Hematopoietic multipotent progenitor cell treated with erythropoietin and hydrocortisone succinate and interleukin-3 and kit ligand, for 15 days (in vitro differentiated cells): ENCODE results near the gene ZNF8.
"Not testable (repeated sequence)": the region's sequence is repeated elsewhere in the genome, so short reads cannot be mapped to it uniquely, and the experiment has no call there.

Experiments used
- DNase-seq: peaks from one replicate; pipeline ENCODE4 v3.0.0-alpha.2; 2015; ENCODE audit warnings: low spot score

Gene ZNF8

DNA sequence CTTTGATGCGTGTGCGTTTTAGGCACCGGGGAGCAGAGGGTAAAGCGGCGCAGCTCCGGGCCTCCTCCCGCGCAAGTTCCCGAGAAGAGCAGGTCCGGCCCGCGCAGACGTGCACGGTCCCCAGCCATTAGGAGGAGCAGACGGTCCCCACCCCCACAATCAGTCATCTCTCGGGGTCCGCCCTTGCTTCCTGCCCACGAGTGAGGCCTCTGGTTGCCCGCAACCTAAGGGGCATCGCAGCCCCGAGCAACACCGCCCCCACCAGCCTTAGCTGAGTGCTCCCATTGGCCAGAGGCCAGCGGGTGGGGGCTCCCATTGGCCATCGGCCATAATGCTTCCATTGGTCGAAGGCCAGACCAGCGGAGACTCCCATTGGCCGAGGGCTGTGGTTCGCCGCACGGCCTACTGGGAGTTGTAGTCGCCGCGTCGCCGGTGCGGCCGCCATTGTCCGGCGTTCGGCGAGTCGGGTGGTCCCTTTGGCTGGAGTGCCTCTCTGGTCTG, at the start of gene ZNF8:
TSS of gene ZNF8 (plus strand) at position 415 of the 501 bp plus-strand sequence. CDS start 127 bp downstream, outside the sequence.
- peak; percentile 96 for DNase-seq

DNA sequence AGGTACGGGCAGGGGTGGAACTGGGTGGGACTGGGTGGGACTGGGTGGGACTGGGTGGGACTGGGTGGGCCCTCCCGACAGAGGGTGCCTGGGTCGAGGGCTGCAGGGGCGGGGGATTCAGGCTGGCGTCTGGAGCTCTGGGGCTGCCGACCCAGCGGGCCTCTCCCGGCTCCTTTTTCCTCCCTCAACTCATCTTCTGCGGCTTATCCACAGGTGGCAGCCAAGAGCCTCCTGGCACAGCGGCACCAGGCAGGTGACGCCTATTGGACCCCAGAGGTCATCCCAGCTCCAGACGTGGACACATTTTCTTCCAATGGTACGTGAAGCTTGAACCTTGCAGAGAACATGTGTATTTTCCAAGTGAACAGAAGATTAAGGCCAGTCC, 49.5 kb upstream of the ZNF8 start:
- DNase-seq = peak; percentile 31

DNA sequence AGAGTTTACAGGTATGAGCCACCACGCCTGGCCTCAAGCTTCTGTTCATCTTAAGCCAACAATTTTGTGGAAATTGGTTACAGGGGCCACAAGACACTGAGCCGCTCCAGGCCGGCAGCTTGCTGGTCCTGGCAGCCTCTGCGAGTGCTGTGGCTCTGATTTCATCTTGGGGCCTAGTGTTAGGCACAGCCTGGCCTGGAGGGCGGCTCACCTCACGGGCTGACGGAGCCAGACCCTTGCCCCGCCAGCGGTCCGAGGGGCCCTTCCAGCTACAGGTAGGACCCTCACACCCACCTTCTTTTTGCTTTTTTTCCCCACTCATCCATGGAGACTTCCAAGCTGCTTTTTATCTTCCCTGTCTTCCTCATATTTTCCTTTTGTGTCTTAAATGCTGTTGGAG, 41.4 kb upstream of the ZNF8 start:
- DNase-seq = no peak

DNA sequence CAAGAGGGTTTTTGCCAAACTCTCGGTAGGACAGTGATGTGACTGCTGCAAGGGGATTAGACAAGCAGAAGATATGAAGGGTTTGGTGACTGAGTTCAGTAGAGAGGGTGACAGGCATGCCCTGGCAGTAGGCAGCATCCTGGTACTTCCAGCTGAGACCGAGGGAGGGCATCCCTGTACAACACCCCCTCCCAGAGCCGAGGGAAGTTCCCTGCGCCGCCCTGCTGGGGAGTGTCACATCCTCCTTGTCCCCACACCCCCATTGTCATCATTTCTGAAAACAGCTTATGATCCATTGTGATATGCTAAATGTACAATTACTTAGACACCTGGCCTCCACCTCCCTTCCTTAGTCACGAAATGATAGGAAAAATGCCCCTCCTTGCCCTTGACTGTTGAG, 35.4 kb upstream of the ZNF8 start:
- no peak for DNase-seq

DNA sequence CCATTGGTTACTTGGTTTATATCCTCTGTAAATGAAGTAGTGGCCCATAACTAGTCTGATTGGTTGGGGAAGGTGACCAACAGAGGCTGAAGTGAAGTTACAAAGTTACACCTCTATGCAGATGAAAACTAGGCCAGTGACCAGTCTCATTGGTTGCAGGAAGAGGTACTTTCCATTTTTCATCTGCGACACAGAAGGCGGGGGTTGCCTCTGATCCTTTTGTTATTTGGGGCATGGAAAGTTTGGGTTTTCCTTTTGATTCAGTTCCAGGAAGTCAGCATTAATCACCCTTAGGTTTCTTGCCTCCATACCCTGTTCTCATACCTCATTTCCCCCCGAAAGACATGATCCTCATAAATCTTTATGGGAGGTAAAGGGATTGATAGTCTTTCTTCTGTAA, 29.9 kb upstream of the ZNF8 start:
- DNase-seq = no peak

DNA sequence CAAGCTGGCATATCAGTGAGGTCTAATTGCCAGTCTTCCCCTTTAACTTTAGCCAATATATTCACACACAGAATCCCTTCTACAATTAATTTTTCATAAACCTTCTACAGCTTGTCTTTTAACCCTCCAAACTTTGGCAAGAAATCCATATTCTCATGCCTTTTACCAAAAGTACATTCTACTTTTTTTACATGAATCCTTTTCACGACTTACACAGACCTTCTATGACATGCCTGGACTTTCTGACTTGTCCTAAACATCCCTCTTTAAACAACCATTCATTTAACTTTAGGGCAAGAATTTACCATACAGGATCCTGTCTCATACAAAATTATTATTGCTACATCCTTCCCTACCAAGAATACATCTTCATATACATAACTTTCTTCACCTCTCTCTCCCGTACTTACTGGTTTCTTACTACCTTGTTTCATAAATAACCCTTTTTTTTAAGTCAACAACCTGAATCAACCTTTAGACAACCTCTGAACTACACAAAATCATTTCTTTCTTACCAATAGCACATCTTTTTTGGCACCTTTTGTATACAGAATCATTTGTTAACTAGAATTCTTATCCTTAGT, 26.6 kb upstream of the ZNF8 start:
- no peak for DNase-seq

DNA sequence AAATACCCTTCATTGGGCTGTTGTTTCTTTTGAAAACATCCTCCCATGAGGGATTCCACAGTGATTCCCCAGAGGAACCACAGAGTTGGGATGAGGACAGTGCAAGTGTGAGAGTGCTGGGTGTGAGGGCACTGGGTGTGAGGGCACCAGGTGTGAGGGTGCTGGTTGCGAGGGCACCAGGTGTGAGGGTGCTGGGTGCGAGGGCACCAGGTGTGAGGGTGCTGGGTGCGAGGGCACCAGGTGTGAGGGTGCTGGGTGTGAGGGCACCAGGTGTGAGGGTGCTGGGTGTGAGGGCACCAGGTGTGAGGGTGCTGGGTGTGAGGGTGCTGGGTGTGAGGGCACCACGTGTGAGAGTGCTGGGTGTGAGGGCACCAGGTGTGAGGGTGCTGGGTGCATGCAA, 20.5 kb upstream of the ZNF8 start:
- not testable (repeated sequence) for DNase-seq

DNA sequence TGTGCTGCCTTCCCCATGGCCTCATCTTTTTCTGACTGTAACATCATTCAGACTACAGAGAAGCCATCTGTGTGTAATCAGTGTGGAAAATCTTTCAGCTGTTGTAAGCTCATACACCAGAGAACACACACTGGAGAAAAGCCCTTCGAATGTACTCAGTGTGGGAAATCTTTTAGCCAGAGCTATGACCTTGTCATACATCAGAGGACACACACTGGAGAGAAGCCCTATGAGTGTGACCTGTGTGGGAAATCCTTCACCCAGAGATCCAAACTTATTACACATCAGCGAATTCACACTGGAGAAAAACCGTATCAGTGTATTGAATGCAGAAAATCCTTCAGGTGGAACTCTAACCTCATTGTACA, 17.2 kb upstream of the ZNF8 start:
- DNase-seq = no peak

DNA sequence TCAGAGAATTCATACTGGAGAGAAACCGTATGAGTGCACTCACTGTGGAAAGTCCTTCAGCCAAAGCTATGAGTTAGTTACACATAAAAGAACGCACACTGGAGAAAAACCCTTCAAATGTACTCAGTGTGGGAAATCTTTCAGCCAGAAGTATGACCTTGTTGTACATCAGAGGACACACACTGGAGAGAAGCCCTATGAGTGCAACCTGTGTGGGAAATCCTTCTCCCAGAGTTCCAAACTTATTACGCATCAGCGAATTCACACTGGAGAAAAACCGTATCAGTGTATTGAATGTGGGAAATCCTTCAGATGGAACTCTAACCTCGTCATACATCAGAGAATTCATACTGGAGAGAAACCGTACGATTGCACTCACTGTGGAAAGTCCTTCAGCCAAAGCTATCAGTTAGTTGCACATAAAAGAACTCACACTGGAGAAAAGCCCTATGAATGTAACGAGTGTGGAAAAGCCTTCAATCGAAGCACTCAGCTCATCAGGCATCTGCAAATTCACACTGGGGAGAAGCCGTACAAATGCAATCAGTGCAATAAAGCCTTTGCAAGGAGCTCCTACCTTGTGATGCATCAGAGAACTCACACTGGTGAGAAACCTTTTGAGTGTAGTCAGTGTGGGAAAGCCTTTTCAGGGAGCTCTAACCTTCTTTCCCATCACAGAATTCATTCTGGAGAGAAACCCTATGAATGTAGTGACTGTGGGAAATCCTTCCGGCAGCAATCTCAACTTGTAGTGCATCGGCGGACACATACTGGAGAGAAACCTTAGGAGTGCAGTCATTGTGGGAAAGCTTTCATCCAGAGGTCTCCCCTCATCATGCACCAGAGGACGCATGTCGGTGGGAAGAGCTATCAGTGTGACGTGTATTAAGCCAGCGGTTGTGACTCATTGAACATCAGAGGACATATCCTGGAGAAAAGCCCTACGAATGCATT, 16.5 kb upstream of the ZNF8 start:
- DNase-seq = no peak

DNA sequence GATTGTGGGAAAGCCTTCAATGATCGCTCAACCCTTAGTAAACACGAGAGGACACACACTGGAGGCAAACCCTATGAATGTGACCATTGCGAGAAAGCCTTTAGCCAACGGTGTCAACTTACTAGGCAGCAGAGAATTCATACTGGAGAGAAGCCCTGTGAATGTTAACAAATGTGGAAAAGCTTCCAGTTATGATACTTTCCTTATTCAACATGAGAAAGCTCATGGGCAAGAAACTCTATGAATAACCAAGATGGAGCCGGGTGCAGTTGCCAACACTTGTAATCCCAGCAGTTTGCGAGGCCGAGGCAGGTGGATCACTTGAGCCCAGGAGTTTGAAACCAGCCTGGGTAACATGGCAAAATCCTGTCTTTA, 15.8 kb upstream of the ZNF8 start:
- no peak for DNase-seq

DNA sequence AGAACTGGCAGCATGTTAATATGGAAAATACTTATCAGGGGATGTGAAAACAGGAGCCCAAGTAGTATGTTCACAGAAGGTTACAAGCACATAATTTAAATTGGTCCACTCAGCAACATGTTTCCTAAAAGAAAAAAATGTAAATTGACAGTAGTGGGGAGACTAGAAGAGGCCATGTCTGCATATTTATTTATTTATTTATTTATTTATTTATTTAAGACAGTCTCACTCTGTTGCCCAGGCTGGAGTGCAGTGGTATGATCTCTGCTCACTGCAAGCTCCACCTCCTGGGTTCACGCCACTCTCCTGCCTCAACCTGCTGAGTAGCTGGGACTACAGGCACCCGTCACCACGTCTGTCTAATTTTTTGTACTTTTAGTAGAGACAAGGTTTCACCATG, 13.7 kb upstream of the ZNF8 start:
- no peak for DNase-seq

DNA sequence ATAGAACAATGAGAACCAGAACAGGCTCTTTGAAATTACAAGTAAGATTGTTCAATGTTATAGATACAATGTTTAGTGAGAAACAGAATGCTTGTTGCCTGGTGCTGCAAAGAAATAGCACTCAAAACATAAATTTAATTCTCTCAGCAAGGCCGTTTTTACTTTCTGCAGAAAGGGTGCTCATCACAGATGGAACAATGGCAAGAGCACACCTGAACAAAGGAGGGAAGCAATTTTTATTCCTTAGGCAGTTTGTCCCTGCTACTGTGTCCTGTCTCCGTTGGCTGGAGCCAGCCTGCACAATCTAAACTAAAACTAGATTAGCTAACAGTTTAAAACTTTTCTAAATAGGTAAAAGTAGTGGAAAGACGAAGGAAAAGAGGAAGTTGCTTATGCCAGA, 10.4 kb upstream of the ZNF8 start:
- DNase-seq = no peak

DNA sequence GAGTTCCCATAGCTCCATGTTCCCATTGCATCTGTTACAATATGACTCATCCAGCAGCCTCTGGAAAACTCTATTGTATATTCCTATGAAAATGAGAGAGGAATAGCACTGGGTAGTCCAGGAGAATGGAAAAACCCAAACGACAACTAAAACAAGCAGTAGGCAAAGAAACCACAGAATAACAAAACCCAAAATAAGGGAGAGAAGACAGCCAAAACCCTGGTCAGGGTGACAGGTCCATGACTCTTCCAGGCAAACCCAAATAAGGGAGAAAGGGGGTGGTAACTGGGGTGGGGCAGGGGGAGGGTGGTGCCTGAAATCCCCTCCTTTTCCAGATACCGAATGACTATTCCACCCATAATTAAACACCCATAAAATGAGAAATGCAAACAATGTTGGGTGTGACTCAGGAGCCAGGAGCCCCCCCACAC, 4.0 kb upstream of the ZNF8 start:
- DNase-seq = no peak

DNA sequence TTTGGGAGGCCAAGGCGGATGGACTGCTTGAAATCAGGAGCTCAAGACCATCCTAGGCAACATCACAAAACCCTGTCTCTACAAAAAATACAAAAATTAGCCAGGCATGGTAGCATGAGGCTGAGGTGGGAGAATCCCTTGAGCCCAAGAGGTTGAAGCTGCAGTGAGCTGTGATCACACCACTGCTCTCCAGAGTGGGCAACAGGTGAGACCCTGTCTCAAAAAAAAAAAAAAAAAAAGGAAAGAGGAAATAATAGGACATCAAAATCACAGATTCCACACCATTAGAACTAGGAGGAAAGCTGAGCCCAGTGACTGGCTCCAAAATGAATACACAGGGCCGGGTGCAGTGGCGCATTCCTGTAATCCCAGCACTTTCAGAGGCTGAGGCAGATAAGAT, 3.2 kb upstream of the ZNF8 start:
- DNase-seq = no peak

DNA sequence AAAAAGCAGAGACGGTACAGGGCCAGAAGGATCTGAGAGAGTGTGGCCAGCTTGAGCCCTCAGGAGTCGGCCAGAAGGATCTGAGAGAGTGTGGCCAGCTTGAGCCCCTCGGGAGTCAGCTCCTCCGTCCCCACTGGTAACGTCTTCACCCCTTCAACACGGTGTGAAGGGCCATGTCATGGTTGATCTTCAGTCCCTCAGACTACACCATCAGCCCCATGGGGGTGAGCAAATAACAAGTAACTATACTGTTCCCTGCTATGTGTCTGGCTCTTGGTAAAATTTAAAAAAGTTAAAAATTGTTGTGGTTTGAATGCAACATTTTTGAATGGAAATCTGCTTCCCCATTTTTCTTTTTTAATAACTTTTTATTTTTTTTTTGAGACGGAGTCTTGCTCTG, 1.6 kb upstream of the ZNF8 start:
- DNase-seq = no peak

DNA sequence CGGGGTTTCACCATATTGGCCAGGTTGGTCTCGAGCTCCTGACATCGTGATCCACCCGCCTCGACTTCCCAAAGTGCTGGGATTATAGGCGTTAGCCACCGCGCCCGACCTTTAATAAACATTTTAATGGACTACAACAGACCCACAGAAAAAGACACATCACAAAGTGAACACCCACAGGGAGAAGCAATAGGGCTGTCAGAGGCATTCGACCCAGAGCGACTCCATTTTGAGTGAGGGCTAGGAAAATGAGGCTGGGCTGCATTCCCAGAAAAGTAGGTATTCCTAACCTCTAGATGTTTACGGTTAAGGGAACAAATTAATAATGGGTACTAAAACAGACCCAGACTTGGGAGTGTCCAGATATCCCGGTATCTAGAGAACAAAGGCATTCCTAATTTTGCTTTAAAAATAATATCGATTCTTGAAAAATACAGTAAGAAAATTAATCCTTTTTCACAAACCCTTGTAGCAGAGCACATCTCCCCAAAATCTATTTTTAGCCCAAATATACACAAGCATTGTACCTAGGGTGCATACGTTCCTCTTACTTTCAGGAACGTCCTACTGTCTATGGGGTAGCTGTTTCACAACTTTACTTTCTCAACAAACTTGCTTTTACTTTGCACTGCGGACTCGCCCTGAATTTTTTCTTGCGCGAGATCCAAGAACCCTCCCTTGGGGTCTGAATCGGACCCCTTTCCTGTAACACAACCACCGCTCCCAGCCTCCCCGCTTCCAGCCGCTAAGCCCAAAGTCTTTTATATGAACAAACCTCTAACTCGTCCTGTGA, 811 bp upstream of the ZNF8 start:
- DNase-seq = no peak

DNA sequence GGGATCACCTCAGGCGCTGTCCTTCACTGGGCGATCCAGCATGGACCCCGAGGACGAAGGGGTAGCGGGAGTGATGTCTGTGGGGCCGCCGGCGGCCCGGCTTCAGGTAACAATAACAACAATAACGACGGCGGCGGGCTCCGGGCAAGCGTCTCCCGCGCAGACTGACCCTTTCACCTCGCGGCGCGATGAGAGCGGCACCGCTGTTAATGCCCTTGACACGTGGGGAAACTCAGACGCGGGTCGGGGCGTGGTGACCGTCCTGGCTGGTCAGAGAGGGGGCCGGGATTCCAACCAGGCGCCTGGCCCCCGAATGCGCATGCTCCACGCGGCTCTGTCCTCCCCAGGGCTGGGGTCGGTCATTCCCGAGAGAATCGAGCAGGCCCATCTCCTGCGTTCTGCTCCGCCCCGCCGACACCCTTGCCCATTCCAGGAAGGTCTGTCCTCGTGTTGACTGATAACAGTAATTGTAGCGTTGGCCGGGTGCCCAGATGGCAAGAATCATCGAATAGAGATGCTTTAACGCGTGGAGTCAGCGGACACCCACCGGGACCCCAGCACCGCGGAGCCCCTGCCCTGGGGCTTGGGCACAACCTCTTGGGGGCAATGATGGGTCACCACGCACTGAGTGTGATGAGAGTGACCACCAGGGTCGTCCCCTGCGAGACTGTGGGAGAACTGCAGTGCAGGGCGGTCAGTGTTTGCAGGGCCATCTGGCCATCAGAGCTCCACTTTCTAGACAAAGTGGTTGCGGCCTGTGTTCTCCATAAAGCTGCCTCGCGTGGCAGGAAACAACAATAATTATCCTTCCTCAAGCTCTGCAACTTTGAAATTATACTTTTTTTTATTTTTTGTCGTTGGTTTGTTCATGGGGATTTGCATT, 528 bp downstream of the ZNF8 start:
- DNase-seq = peak; percentile 87

DNA sequence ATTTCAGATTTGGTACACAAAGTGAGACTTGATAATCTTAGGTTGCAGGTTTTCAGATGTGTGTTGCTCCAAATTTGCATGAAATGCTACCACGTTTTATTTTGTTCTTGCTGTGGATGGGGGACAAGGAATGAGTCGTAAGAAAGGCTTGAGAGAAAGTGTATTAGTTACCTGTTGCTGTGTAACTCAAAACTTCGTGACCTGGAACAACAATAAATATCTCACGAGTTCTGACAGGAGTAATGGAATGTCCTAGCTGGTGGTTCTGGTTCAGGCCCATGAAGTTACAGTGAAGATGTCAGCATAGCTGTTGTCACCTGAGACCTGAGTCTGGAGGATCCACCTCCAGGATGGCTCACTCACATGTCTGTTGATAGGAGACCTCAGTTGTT, 1.2 kb downstream of the ZNF8 start:
- DNase-seq = no peak

DNA sequence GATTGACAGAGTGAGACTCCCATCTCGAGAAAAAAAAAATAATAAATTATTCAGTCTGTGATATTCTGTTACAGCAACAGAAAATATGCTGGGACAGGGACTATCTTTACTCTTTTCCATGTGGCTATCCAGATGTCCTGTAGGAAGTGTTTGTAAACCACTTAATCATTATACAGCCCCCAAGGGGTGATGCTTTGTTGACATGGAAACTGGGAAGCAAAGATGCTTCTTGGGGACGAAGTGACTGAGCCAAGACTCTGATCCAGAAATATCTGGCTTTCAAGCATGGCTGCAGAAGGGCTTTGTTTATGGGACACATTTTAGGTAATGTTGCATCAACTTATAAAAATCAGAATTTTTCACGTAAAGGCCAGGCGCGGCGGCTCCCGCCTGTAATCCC, 5.4 kb downstream of the ZNF8 start:
- no peak for DNase-seq

DNA sequence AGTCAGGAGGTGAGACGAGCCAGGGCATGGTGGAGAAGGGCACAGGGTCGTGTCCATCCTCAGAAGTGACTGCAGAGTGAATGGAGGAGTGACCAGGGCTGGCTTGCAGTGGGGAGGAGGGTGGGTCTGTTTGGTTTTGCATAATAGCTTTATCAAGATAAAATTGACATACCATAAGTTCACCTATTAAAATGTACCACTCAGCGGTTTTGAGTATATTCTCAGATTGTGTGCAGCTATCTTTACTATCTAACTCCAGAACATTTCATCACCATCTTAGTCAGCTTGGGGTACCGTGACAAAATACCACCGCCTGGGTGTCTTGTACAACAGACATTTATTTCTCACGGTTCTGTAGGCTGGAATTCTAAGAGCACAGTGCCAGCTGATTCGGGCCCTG, 13.2 kb downstream of the ZNF8 start:
- no peak for DNase-seq

DNA sequence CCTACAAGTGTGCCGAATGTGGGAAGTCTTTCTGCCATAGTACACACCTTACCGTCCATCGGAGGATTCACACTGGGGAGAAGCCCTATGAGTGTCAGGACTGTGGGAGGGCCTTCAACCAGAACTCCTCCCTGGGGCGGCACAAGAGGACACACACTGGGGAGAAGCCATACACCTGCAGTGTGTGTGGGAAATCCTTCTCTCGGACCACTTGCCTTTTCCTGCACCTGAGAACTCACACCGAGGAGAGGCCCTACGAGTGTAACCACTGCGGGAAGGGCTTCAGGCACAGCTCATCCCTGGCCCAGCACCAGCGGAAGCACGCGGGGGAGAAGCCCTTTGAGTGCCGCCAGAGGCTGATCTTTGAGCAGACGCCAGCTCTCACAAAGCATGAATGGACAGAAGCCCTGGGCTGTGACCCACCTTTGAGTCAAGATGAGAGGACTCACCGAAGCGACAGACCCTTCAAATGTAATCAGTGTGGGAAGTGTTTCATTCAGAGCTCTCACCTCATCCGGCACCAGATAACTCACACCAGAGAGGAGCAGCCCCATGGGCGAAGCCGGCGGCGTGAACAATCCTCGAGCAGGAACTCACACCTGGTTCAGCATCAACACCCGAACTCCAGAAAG, 16.1 kb downstream of the ZNF8 start:
- DNase-seq = no peak
